Renal cortical epithelial cell (primary cell): ENCODE results near the gene ITPKB. TPM values are rescaled to one million over a fixed set of nuclear protein-coding genes. Genes with fewer than 3 reads are reported as not detected.
"Not testable (repeated sequence)": the region's sequence is repeated elsewhere in the genome, so short reads cannot be mapped to it uniquely, and the experiment has no call there.

ENCODE experiments used
- DNase-seq: peaks from one replicate; pipeline ENCODE4 v3.0.0-alpha.2; 2011; ENCODE audit warnings: low read depth
- total RNA-seq: library from RNA; depleted of rRNA; stranded (reverse); fragments of >200 nt; gene quantifications from 2 replicates; pipeline ENCODE4 v1.2.3, GENCODE V29; 2014

Gene ITPKB
- total RNA-seq, 1 donor from 2014 or later, result 5.9 TPM

DNA sequence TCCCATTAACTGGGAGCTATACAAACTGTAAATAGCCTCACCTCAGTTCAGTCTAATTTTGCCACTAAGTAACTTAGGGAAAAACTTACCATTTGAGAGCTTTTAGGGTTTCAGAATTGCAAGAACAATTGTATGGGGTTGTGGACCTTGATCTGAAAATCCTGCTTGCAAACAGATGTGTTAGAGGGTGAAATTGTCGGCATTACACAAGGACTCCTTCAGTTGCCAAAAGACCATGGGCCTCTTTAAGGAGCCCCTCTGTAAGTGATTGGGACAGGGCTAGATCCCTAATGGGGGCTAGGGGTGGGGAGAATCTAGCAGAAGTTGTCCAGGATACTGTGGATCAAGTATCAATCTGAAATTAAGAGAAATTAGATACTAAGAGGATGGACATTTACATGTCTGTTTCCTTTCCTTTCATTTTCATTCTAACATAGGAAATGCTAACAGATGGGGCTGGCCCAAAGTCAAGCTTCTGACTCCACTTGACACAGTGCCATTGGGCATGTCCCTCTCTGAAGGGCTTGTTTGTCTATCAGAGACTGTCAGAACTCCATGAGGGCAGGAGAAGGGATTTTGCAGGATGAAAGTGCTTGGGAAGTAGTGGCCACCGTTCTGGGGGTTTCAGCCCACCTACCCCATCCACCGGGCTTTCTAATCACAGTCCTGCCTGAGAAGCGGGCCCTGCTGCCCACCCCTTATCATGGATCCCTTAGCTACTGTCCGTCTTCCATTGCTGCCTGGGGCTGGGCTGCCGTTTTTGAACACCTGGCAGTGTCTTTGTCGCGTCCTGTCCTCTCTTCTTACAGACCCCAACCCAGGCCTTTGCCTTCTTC is 135.8 kb downstream of the ITPKB start:
- DNase-seq, result no peak

DNA sequence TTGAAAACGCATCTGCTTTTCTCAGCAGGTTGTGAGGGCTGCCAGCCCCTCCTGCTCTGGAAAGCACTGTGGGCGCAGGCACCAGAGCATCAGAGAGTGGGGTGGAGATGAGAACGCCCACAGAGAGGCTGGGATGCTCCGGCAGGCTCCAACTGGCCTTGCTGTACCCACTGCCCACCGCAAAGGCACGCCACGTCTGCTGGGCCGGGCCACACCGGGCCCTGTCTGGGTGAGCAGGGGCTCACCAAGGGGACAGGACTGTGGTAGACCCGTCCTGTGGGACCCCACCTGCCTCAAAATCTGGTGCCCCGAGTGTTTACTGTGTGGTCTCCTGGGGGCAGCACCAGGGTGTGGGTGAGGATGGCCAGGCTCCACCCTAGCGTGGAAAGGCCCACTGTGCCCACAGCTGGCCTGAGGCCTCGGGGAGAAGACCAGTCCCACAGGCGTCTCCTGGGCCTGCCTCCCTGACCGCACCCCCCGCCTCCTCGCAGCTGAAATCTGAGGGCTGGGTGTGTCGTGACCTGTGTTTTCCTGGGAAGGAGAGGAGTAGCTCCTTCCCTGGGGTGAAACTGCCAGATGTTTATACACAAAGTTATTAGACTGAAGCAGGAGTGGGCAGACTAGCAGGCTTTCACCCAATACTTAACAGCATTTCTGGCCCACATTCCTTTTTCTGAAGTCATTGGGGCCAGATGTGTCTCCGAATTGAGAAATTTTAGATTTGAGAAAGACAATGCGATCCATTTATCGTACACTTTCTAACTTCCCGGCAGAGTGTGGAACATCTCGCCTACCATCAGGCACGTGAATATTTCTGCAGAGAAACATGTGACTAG is 136.7 kb downstream of the ITPKB start:
- no peak for DNase-seq

DNA sequence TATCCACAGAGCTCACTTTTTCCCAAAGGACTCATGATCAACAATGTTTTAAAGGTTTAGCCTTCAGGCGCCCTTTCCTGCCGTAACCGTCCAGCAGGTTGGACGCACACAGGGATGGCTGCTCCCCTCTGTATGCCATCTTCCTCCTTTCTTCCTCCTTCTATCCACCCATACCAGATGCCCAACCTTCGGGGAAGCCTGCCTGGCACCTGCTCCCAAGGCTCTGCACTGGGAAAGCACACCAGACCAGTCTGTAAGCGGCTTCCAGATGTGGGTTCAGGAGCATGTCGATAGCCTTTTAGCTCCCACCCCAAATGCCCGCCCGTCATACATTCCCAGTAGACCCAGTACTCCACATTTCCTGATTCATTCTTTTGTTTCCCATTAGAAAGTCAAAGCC is 137.6 kb downstream of the ITPKB start:
- no peak for DNase-seq

DNA sequence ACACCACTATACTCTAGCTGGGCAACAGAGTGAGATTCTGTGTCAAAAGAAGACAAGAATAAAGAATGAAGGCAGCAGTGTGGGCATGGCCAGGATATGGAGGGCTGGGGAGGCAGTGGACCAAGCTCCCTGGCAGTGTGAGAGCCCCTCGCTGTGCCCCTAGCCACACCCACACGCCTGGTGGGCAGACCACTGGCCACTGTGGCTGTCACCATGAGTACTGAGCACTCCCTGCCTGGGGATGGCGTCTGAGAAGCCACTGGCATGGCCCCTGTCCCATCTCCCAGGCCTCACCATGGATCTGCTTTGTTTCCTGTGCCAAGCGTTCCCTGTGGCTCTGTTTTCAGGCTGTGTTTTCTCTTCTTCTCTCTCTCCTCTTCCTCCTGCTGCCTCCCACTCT is 138.8 kb downstream of the ITPKB start:
- DNase-seq, result no peak

DNA sequence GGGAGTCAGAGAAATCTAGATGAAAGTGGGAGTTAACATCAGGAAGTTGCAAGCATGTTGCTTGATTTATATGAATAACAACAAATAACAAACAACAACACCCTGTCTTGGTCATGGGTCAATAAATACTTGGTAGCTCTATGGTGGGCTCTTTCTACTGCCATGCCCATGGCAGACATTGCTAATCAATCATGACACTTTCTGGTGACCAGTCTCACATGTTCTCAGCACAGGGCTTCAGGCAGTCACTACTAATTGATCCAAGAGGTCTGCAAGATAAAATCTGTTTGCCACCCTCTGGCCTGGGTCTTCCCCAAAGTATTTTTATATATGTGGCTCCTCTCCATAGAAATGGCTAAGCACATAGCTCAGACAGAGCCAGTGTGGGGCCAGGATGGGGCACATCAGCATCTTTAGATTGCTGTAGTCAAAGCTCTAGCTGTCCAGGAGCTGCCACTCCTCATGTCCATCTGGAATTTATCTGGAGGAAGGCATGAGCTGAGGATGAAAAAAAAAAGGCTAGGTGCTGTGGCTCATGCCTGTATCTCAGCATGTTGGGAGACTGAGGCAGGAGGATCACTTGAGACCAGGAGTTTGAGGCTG is 139.3 kb downstream of the ITPKB start:
- no peak for DNase-seq

DNA sequence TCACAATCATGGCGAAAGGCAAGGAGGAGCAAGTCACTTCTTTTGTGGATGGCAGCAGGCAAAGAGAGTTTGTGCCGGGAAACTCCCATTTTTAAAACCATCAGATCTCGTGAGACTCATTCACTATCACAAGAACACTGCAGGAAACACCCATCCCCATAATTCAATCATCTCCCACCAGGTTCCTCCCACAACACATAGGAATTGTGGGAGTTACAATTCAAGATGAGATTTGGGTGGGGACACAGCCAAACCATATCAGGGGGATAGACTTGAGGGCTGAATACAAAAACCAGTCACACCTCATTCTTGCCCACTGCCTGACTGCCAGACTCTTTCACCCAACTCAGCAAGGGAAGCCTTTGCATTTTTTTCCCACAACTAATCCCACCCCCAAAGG is 140.1 kb downstream of the ITPKB start:
- not testable (repeated sequence) for DNase-seq

DNA sequence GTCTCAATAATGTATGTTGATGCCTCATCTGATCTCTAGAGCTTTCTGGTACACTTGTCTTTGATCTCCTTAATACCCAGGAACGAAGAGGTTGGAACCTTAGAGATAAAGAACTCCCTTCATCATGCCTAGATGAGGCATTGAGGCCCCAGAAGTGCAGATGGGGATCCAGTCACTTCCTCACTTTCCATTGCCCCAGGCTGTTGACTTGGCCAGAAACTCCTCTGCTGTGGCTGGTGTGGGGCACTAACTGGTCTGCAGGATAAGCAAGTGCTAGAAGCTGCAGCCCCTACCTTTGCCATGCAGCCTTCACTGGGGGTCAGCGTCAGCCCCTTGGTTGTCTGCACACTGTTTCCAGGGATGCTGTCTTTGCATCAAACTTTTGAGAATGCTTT is 140.6 kb downstream of the ITPKB start:
- DNase-seq, result no peak

DNA sequence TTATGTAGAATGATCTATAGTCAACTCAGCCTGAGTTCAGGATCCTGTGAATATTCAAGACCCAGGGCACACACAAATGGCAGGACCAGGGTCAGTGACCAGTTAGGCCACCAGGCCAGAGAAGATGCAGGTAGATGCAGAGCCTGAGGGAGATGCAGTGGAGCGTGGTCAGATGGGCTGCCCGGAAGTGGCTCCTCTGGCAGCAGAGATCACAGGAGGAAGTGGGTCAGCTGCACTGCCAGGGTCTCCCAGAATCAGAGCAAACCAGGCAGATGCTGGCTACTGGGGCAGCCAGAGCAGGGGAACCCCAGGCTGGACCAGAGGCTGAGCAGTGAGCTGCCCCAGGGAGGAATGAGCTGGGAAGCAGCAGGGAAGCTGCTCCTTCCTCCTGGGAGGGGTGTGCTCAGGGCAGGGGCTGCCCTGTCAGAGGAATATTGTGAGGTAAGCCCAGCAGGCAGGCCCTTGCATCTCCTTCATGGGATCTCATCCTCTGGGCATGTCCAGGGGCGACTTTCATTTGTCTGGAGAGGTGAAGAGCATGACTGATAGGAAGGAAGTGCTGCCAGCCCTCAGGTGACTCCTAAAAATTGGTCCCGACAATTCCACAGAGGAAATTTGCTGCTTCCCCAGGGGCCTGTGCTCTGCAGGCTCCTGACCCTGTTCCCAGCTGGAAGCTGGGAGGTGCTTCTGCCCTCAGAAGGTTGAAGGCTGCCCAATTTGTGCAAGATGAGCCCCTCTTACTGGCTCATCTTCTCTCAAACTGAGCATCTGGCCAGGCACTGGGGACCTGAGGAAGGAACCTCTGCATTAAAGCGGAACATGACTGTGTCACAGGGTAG is 141.2 kb downstream of the ITPKB start:
- DNase-seq, result no peak

DNA sequence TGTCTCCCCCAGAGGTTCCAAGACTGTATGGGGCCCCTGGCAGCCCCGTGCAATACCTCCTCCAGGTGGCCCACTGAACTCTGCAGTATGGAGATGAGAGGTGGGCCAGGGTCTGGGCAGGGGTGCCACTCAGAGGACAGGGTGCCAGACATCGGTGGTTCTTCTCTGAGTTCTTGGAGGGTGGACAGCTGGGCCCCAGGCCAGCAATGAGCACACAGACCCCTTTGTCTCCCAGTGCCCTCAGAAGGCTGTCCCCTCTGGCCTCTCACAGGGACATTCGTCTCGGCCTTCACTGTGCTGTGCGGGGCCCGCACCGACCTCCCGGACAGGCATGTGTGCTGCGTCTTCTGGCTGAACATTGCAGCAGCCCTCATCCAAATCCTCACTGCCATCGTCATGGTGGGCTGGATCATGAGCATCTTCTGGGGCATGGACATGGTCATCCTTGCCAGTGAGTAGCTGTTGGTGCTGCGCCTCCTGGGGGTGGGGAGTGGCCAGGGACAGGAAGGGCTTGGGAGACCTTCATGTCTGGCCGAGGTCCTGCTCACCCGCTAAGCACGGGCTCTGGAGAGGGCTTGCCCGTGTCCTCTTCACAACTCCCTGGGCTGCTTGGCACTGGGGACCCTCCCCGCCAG is 142.4 kb downstream of the ITPKB start:
- DNase-seq, result no peak

DNA sequence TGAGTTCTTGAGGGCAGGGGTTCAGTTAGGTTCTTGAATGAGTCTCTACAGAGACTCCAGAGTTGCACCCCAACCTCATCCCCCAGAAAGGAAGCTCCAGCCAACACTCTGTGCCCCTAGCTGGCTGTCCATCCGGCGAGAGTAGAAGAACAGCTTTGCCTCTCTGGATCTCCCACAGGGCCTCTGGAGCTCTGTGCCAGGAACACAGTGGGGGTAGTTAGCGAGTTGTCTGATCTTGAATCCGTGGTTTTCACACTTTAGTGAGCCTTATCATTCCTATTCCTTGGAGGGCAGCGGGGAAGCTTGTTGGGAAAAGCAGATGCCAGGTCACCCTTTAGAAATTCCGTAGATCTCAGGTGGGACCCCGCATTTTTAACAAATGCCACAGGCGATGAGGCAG is 145.5 kb downstream of the ITPKB start:
- no peak for DNase-seq

DNA sequence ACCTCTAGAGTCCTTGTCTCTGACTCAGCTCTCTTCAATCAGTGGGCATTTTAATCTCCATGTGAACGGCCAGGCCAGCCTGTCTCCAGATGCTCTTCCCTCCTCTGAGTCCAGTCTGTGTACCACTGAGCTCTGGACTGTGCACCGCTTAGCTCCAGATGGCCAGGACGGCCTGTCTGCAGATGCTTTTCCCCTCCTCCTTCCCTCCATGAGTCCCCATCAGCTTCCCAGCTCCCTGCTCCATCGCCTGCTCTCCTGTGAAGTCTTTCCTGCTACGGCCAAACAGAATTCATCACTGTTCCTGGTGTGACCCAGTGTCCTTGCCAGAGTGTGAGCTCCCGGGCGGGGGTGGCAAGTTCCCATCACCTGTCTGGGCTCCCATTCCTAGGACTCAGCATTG is 148.5 kb downstream of the ITPKB start:
- no peak for DNase-seq

DNA sequence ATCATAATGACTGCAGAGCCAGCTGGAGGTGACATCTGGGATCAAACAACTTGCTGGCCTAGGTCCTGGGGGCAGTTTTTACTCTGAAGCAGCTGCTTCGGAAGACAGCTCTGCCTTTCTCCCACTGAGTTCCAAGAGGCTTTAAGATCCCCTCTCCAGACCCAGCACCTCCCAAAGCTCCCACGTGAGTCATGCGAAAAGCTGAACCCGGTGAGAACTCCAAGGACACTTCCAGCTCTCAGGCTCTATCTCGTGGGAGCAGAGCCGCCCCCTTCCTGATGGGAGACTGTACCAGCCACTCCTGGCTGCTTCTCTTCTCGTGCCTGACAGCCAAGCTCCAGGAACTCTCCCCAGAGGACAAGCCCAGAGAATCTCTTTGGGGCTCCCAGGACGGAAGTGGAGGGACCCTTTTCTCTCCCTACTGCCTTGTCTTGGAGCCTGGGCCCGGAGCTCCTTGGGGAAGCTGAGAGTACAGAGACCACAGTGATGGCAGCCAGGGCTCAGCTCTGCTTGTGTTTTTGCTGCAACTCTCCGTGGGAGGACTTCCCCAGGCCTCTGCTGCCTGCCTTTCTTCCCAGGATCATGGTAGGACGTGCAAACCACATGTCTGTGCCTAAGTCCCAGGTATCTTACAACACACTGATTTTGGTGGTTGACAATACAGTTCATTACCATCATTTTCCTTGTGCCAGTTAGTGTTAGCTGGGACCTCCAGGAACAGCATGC is 149.9 kb downstream of the ITPKB start:
- DNase-seq, result peak; percentile 29

DNA sequence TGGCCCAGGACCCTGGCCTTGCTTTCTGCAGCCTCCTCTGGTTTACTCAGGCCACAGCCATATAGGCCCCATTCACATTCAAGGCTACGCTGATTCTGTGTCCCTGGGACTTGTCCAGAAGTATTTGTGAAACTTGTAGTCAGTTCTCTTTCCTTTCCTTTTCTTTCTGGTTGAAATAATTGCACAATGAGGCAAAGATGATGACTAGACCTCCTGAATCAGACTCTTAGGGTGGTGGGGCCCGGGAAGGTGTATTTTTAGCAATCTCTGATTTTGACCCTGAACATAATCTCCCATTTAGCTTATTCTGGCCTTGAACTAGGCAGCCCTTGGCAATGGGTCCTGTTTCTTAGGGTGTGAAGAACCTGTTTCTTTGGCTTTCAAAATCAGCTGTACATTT is 150.6 kb downstream of the ITPKB start:
- peak; percentile 63 for DNase-seq

DNA sequence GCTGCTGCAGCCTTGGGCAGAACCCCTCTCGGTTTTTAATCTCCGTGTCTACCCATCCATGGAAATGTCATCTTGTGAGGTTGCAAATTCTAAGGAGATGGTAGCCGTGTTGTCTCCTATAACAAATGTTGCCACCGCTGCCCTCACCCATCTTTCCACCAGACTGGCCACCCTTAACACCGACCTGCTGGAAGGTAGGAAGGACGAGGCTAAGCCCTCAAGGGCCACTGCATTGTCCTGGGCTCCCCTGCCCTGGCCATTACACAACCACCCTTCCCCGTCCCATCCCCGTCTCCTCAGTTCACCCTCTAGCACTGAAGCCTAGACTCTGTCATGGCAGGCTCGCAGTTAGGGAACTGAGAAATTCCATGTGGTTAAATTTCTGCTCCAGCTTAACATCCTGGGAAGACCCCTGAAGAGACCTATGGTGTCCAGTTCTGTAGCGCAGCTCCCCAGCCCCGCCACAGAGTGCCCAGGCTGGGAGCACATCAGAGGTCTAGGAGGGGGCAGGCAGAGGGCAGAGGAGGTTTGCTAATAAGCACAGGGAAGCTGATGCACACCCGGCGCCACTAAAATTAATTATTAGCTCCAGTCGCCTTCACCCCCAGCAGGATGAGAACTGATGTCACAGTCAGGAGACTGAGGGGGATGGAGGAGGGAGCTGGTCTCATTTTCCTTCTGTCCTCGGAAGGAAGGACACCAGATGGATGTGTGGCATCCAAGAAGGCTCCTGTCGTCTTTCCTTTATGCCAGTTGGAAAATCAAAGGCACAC is 152.2 kb downstream of the ITPKB start:
- peak; percentile 72 for DNase-seq

DNA sequence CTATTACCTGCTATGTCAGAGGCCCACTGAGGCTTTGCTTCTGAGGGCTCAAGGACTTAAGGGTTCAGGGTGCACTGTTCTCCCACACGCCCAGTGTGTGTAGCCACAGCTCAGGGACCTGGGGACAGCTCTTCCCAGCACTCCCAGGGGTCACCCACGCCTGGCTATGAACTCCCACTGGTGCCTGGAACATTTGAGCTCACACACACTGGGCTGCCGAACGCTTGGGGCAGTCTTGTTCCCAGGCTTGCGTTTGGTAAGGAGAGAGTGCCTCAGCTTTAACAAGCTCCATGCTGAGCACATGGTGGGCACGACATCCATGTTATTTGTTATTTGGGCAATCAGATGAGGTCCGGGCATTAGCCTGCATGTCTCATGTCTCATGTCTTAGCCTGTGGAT is 153.0 kb downstream of the ITPKB start:
- DNase-seq, result no peak

DNA sequence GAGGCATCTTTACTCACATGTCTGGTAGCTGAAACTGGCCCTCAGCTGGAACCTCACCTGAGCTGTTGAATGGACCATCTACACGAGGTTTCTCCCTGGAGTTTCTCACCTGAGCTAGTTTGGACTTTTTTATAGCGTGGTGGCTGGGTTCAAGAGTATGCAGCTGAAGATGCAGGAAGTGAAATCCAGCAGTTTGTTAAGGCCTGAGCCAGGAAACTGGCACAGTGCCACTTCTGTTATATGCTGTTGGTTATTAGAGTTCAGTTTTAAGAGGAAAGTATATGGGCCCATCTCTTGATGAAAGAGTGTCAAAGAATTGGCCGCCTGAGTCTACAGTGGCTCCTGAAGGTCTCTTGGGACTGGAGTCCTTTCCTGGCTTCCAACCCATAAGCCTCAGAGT is 154.9 kb downstream of the ITPKB start:
- no peak for DNase-seq

DNA sequence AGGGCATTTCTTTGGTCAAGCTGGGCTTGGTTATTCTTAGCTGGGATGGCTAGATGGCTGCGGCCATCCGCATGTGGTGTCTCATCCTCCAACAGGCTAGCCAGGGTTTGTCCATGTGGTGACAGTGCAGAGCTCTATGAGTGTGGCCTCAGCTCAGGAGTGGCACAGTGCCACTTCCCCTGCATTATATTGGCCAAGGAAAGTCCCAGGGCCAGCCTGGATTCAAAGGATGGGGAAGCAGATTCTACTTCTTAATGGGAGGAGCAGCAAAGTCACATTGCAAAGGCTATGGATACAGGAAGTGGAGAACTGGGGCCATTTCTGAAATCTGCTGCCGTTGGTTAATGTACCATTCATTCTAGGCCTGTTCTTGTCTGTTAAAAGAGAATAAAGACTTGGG is 156.1 kb downstream of the ITPKB start:
- no peak for DNase-seq
